Measurements from ENCODE around the gene IGF2R.
"Not testable (repeated sequence)": the region's sequence is repeated elsewhere in the genome, so short reads cannot be mapped to it uniquely, and the experiment has no call there.

Gene IGF2R

DNA sequence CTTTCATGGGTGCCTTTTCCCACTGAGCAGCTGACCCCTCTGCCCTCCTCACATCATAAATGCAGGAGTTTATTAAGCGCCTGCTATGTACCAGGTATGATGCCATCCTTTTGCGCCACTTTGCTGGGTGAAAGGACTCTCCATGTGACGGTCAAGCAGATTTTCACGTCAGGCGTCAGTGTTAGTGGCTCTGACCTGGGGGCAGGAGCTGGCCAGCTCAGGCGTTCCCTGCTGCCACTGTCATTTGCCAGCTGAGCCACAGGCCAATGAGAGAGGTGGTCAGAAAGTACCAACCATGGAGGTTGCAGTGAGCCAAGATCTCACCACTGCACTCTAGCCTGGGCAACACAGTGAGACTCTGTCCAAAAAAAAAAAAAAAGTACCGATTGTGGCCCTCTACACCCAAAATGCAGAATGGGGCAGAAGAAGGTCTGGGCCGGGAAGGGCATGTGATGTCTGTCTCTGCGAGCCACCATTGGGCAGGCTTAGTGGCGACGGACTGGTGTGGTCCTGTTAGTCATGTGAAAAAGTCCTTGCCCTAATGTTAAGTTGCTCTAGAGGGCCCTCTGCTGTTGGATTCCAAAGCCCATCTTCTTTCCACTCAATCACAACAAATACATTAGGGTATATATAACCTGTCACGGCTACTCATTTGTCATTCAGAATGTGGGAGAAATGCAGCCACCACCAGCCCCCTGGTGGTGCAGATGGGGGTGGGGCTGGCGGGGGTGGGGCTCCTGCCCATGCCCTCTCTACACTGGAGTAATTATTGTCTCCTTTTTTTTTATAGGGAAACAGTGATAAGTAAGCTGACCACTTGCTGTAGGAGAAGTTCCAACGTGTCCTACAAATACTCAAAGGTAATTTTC is 134.3 kb downstream of the IGF2R start:
- FAIRE-seq = no peak

- FAIRE-seq = no peak
These were observed 134.9 kb downstream of the IGF2R start for GRCh38 chr6:160103825-160104100.

DNA sequence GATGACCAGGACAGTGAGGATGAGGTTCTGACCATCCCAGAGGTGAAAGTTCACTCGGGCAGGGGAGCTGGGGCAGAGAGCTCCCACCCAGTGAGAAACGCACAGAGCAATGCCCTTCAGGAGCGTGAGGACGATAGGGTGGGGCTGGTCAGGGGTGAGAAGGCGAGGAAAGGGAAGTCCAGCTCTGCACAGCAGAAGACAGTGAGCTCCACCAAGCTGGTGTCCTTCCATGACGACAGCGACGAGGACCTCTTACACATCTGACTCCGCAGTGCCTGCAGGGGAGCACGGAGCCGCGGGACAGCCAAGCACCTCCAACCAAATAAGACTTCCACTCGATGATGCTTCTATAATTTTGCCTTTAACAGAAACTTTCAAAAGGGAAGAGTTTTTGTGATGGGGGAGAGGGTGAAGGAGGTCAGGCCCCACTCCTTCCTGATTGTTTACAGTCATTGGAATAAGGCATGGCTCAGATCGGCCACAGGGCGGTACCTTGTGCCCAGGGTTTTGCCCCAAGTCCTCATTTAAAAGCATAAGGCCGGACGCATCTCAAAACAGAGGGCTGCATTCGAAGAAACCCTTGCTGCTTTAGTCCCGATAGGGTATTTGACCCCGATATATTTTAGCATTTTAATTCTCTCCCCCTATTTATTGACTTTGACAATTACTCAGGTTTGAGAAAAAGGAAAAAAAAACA is 136.1 kb downstream of the IGF2R start:
- FAIRE-seq = no peak

GRCh38 chr6:160106010-160106409 is 137.1 kb downstream of the IGF2R start:
- FAIRE-seq = no peak

DNA sequence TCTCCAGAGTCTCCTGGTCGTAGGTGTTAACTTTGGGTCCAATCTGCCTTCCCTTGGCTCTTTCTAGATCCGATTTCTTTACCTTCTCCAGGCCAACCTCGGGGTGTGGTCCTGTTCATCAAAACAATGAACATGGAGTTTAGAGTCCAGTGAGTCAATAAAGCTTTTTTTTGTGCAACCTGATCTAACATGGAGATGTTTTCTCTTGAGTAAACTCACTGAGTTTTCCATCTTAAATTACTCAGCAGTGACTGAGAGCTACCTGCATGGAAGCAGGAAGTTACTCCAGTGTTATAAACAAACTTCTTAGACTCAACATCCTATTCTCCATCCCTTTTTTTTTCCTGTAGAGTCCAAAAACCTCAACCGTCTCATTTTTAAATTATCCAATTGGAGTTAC is 137.8 kb downstream of the IGF2R start:
- FAIRE-seq = no peak

- FAIRE-seq = no peak
These were observed 139.2 kb downstream of the IGF2R start for GRCh38 chr6:160108077-160108476.

- FAIRE-seq = no peak
These were observed 141.8 kb downstream of the IGF2R start for GRCh38 chr6:160110586-160111123.

GRCh38 chr6:160111806-160112205 is 142.9 kb downstream of the IGF2R start:
- FAIRE-seq = no peak

DNA sequence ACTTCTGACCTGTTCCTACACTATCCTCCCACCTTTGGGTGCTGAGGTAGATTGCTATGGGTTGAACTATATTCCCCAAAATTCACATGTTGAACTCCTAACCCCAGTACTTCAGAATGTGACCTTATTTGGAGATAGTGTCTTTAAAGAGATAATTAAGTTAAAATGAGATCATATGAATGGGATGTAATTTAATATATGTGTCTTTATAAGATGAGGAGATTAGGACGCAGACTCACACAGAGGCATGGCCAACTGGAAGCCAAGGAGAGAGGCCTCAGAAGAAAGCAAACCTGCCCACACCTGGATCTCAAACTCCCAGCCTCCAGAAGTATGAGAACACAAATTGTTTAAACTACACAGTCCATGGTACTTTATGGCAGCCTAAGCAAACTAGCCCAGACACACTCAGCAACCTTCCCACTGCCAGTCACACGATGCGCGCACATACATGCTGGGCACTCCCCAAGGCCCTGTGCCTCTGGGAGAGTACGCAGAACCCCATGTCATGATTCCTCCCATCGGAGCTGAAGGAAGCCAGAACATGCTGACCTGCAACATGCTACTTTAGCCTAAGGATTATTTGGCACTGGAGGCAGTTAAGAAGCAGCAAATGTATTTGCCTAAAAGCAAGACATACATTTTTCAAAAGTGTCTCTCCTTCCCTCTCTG is 143.9 kb downstream of the IGF2R start:
- no peak for FAIRE-seq

- FAIRE-seq = not testable (repeated sequence)
These were observed 145.7 kb downstream of the IGF2R start for GRCh38 chr6:160114536-160114935.

- no peak for FAIRE-seq
These were observed 146.5 kb downstream of the IGF2R start for GRCh38 chr6:160115421-160115820.

DNA sequence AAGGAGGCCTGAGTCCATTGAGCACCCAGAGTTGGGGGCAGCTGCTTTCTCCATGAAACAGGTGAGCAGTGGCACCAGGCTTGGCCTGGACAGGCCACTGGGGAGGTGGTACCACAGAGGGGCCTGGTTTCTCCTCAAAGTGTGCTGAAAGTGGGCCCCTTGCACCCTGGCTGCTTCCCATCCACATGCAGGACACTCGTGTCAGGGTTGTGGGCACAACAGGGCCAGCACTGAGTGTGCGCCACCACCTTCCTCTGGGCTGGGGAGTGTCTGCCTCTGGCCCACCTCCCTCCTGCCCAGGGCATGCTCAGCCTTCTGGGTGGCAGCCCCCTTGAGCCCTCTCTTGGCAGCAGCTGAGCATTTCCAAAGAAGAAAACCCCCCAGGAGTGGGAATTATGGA is 147.5 kb downstream of the IGF2R start:
- no peak for FAIRE-seq

GRCh38 chr6:160117137-160117536 is 148.3 kb downstream of the IGF2R start:
- FAIRE-seq = no peak

GRCh38 chr6:160118620-160119229 is 149.8 kb downstream of the IGF2R start:
- no peak for FAIRE-seq

GRCh38 chr6:160120087-160120486 is 151.2 kb downstream of the IGF2R start:
- no peak for FAIRE-seq

DNA sequence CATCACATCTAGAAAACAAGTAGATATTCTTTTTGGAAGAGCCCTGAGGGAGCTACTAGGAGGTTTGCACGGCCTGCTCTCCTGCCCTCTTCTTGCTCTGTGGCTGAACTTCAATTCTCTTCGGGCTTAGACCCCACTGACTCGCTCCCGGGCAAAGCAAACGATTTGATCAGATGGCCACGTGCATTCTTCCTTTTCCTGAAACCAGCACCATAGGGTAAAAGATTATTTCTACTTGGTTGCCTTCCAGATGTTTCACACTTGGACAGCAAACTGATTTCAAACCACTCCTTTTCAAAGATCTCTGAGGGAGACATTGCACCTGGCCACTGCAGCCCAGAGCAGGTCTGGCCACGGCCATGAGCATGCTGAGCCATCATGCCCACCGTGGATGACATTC is 152.7 kb downstream of the IGF2R start, which contains the start of gene SLC22A1:
SLC22A1 (plus strand) TSS at position 258 of the 400 bp plus-strand sequence; CDS start at position 379, 121 bp downstream.
- no peak for FAIRE-seq

- FAIRE-seq = no peak
These were observed 153.1 kb downstream of the IGF2R start for GRCh38 chr6:160121981-160122380.

- no peak for FAIRE-seq
These were observed 153.9 kb downstream of the IGF2R start for GRCh38 chr6:160122744-160123143.

GRCh38 chr6:160124007-160124406 is 155.1 kb downstream of the IGF2R start:
- FAIRE-seq = no peak

GRCh38 chr6:160124605-160125004 is 155.7 kb downstream of the IGF2R start:
- no peak for FAIRE-seq

- not testable (repeated sequence) for FAIRE-seq
These were observed 156.2 kb downstream of the IGF2R start for GRCh38 chr6:160125105-160125504.

GRCh38 chr6:160127270-160128124 is 158.6 kb downstream of the IGF2R start:
- FAIRE-seq = no peak

Data from A204.1 (cell line).